NOMO-1 treated with dmso at 0.1 percent for 144 hours (cell line): ENCODE measurements around the gene GJB5.
A peak's percentile ranks its signal among the peaks of the same experiment; 100 is the strongest.
"Not testable (repeated sequence)": the region's sequence is repeated elsewhere in the genome, so short reads cannot be mapped to it uniquely, and the experiment has no call there.

Experiments
- DNase-seq: peaks from one replicate; lab custom pipeline; 2025; ENCODE audit not compliant: unreplicated experiment; lab: John Stamatoyannopoulos, UW

Gene GJB5

GRCh38 chr1:34773114-34773513 is 18.3 kb downstream of the GJB5 start:
- DNase-seq, result not testable (repeated sequence)

GRCh38 chr1:34774957-34775356 is 20.1 kb downstream of the GJB5 start:
- DNase-seq, result no peak

DNA sequence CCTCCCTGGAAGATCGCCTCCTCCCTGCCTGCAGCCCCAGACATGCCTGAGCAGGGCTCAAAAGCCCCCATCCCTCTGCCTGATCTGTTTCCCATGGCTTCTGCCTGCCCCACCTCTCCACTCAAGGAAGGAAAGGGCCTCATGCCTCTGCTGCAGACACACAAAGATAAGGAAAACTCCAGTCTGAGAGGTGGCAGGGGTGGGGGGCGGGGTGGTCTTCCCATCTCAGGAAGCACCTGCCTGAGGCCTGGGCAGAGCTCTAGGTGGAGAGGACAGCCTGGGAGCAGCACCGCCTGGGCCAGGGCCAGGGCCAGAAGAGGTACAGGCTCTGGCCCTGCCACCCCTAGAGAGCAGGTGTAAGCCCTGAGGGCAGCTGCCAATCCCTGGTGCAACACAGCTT is 22.1 kb downstream of the GJB5 start:
- DNase-seq, result no peak

DNA sequence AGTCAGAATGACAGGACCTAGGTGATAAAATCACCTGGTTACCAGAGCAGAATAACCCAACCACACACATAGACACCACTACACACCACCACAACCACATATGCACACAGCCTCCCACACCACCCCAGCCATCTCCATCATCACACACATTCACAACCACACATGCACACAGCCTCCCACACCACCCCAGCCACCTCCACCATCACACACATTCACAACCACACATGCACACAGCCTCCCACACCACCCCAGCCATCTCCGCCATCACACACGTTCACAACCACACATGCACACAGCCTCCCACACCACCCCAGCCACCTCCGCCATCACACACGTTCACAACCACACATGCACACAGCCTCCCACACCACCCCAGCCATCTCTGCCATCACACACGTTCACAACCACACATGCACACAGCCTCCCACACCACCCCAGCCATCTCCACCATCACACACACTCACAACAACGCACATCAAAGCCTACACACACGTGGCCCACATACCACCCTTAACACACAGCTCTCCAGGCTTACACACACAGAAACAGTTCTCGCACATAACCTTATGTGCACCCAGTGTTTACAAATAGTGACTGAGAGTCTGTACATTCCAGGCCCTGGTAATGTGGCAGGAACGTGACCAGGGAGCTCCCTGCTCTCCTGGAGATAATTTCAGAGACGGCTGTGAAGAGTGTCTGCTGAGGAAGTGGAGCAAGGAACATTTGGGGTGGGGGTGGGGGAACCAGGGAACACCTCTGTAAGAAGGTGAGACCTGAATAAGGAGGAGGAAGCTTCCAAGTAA is 22.9 kb downstream of the GJB5 start:
- no peak for DNase-seq

GRCh38 chr1:34778381-34778780 is 23.5 kb downstream of the GJB5 start:
- no peak for DNase-seq

- no peak for DNase-seq
Measured at GRCh38 chr1:34779005-34779404, 24.2 kb downstream of the GJB5 start.

GRCh38 chr1:34779526-34779925 is 24.7 kb downstream of the GJB5 start:
- no peak for DNase-seq

GRCh38 chr1:34779962-34780361 is 25.1 kb downstream of the GJB5 start:
- DNase-seq, result no peak

DNA sequence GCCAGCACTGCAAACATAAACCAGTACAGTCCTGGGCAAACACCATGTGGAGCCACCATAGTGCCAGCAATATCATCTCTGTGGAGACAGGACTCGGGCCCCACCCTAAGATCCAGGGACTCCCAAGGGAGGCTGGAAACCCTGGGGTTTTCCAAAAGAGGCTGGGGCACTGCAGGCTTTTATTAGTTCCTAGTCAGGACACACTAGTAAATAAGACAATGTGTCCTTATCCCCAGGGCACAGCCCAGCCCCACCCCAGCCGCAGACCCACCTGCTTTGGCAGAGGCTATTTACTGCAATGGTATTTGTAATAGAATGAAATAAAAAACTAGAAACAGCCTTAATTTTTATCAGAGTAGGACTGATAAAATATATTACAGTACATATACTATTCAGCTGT is 25.7 kb downstream of the GJB5 start:
- no peak for DNase-seq

- no peak for DNase-seq
Measured at GRCh38 chr1:34781071-34781843, 26.4 kb downstream of the GJB5 start, which contains the start of gene GJB3. TSS of gene GJB3 (plus strand) at chr1:34781214. CDS start at chr1:34784763, 3,549 bp downstream.

DNA sequence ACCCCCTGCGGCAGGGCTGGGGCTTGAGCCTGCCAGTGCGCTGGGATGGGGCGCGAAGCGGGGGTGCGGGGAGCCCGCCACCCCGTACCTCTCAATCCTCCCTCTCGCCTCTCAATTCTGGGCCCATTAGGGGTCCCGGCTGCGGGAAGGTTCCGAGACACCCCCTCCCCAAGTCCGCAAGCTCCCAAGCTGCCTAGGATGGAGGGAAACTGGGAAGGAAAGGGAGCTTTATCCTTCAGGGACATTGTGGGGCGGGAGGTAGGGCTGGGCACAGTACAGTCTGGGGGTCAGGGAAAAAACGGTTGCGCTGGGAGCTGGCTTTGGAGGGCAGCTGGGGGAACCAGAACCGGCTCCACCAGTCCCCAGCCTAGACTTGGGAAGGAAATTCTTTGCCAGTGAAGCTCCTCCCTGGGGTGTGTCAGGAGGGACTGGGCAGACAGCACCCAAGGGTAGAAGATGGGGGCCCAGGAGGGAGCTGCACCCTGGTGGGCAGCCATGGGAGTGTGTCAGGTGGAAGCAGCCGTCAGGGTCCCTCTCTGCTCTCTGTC is 27.1 kb downstream of the GJB5 start:
- DNase-seq, result no peak

- DNase-seq, result peak; percentile 66
Measured at GRCh38 chr1:34784751-34785221, 29.9 kb downstream of the GJB5 start.

DNA sequence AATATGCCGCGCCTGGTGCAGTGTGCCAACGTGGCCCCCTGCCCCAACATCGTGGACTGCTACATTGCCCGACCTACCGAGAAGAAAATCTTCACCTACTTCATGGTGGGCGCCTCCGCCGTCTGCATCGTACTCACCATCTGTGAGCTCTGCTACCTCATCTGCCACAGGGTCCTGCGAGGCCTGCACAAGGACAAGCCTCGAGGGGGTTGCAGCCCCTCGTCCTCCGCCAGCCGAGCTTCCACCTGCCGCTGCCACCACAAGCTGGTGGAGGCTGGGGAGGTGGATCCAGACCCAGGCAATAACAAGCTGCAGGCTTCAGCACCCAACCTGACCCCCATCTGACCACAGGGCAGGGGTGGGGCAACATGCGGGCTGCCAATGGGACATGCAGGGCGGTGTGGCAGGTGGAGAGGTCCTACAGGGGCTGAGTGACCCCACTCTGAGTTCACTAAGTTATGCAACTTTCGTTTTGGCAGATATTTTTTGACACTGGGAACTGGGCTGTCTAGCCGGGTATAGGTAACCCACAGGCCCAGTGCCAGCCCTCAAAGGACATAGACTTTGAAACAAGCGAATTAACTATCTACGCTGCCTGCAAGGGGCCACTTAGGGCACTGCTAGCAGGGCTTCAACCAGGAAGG is 30.5 kb downstream of the GJB5 start:
- no peak for DNase-seq

DNA sequence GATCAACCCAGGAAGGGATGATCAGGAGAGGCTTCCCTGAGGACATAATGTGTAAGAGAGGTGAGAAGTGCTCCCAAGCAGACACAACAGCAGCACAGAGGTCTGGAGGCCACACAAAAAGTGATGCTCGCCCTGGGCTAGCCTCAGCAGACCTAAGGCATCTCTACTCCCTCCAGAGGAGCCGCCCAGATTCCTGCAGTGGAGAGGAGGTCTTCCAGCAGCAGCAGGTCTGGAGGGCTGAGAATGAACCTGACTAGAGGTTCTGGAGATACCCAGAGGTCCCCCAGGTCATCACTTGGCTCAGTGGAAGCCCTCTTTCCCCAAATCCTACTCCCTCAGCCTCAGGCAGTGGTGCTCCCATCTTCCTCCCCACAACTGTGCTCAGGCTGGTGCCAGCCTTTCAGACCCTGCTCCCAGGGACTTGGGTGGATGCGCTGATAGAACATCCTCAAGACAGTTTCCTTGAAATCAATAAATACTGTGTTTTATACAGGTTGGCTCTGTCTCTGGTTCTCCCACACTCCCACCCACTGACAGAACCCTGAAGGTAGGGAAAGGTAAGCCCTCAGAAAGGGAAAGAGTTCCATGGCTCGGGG is 31.1 kb downstream of the GJB5 start:
- DNase-seq, result no peak

DNA sequence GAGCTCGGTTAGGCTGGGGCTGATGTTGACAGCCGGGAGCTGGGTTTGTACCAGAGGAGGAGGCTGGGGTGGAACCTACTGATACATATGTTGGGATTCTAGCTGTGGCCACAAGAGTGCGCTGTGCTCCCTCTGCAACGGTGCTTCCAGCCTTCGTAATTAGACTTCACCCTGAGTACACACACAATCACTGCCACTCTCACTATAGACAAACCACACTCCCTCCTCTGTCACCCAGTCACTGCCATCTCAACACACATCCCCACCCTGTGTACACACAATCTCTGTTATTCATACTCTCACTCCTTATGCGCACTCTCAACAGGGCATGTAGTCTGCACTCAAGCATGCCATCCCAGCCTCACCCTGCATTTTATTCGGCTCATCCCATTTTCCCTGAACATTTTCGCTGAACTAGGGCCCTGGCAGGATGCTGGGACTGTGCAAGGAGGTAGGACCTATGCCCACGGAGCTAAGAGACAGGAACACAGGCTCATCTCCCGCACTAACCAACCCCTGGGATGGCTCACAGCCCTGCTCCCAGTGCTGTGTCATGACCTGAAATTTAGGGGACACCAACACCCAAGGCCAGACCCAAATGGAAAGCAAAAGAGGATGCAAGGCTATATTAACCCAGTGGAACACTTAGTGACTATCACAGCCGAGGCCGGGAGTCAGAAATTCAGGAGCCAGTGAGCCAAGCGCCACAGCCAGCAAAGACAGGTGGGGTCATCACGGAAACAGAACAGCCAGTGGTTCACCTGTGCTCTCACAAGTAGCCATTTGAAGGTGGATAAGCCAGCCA is 31.9 kb downstream of the GJB5 start:
- DNase-seq, result peak; percentile 50

- no peak for DNase-seq
Measured at GRCh38 chr1:34787461-34788420, 32.9 kb downstream of the GJB5 start.

DNA sequence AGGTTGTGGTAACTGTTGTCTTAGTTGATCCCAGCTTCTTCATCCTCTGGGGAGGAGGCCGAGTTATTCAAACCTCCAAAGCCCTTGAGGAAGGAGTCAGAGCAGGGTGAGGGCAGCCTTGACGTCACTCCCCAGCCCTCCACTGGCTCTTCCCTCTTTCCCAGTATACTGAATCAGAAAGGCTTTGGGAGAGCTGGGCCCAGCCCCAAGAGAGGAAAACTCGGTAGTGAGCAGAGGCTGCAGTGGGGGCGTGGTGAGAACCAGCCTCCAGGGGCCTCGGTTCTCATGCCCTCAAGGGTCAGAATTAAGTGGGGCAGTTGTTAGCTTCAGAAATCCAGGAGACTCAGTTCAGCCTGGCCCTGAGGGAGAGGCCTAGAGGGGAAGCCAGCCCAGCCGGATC is 36.1 kb downstream of the GJB5 start:
- no peak for DNase-seq

- DNase-seq, result no peak
Measured at GRCh38 chr1:34792424-34792823, 37.6 kb downstream of the GJB5 start.
